ENCODE results near the gene ACAD8. TPM values are rescaled to one million over a fixed set of nuclear protein-coding genes. Genes with fewer than 3 reads are reported as not detected.

ACAD8 gene
- total RNA-seq, 6 experiments from 2014 or later: 19.1 to 28.3 (median 24.4) TPM

GRCh38 chr11:134236834-134237556 lies 16.4 kb upstream of the ACAD8 start:
- no peak overlapping the region for H3K27ac ChIP-seq
- no peak for DNase-seq
- no peaks in the 10 kb centered on the region for H3K27me3 ChIP-seq
- peaks cover 0 to 20% (median 8%) of the 10 kb centered on the region in 4 donors for H3K4me1 ChIP-seq
- ATAC-seq: no peak
- intact Hi-C loops (cut with DNase I): no loop called here
- no peaks in the 10 kb centered on the region for H3K9me3 ChIP-seq
- WGBS (ENCODE audit: insufficient coverage, low coverage, low lambda C conversion rate, missing lambda C conversion rate): 88% methylated on average over 7 of the region's 7 CpGs
- H3K4me3 ChIP-seq: no peak overlapping the region
- H3K36me3 ChIP-seq: peaks cover 0 to 26% (median 4%) of the 10 kb centered on the region in 4 donors
- TF ChIP-seq CTCF (IDR thresholded peaks at IDR 0.05) (no peak), POLR2A (IDR thresholded peaks at IDR 0.05) (no peak)

GRCh38 chr11:134237557-134237922 lies 15.8 kb upstream of the ACAD8 start:
- intact Hi-C loops (cut with DNase I): no loop called here
- no peak for DNase-seq
- Histone ChIP-seq H3K27ac (no peak overlapping the region), H3K27me3 (no peaks in the 10 kb centered on the region), H3K9me3 (no peaks in the 10 kb centered on the region), H3K4me3 (no peak overlapping the region), H3K36me3 (peaks cover 0 to 31% (median 5%) of the 10 kb centered on the region in 4 donors), H3K4me1 (peaks cover 0 to 15% (median 6%) of the 10 kb centered on the region in 4 donors)
- TF ChIP-seq POLR2A (IDR thresholded peaks at IDR 0.05) (no peak), CTCF (IDR thresholded peaks at IDR 0.05) (no peak)
- 51% methylated on average over 2 of the region's 11 CpGs for WGBS (ENCODE audit: insufficient coverage, low coverage, low lambda C conversion rate, missing lambda C conversion rate)
- ATAC-seq: peak in 1 of 4 donors; percentile 20

GRCh38 chr11:134238956-134239355 lies 14.4 kb upstream of the ACAD8 start:
- intact Hi-C loops (cut with DNase I): no loop called here
- ATAC-seq (no peak), DNase-seq (no peak)
- no peaks in the 10 kb centered on the region for H3K27me3 ChIP-seq
- H3K4me3 ChIP-seq: no peak overlapping the region
- no peak overlapping the region for H3K27ac ChIP-seq
- no peaks in the 10 kb centered on the region for H3K9me3 ChIP-seq
- peaks cover 0 to 10% (median 5%) of the 10 kb centered on the region in 4 donors for H3K4me1 ChIP-seq
- 95% methylated on average over 4 of the region's 5 CpGs for WGBS (ENCODE audit: insufficient coverage, low coverage, low lambda C conversion rate, missing lambda C conversion rate)
- H3K36me3 ChIP-seq: peaks cover 0 to 45% (median 7%) of the 10 kb centered on the region in 4 donors
- TF ChIP-seq POLR2A (IDR thresholded peaks at IDR 0.05) (no peak), CTCF (IDR thresholded peaks at IDR 0.05) (no peak)

GRCh38 chr11:134240592-134240991 lies 12.8 kb upstream of the ACAD8 start:
- Histone ChIP-seq H3K36me3 (peaks cover 0 to 58% (median 11%) of the 10 kb centered on the region in 4 donors), H3K4me1 (peaks cover 0 to 3% (median under 1%) of the 10 kb centered on the region in 4 donors), H3K4me3 (no peak overlapping the region), H3K9me3 (no peaks in the 10 kb centered on the region), H3K27me3 (no peaks in the 10 kb centered on the region), H3K27ac (no peak overlapping the region)
- TF ChIP-seq CTCF (IDR thresholded peaks at IDR 0.05) (no peak), POLR2A (IDR thresholded peaks at IDR 0.05) (no peak)
- no peak for DNase-seq
- ATAC-seq: no peak
- WGBS (ENCODE audit: insufficient coverage, low coverage, low lambda C conversion rate, missing lambda C conversion rate): 64% methylated on average over 5 of the region's 6 CpGs
- intact Hi-C loops (cut with DNase I): no loop called here

All from right lobe of liver (tissue), 6 donors.